ENCODE measurements around the gene ABCC8. TPM values are rescaled to one million over a fixed set of nuclear protein-coding genes. Genes with fewer than 3 reads are reported as not detected.

Gene ABCC8
- total RNA-seq, 1 experiment from 2014 or later = 0.32 TPM

DNA sequence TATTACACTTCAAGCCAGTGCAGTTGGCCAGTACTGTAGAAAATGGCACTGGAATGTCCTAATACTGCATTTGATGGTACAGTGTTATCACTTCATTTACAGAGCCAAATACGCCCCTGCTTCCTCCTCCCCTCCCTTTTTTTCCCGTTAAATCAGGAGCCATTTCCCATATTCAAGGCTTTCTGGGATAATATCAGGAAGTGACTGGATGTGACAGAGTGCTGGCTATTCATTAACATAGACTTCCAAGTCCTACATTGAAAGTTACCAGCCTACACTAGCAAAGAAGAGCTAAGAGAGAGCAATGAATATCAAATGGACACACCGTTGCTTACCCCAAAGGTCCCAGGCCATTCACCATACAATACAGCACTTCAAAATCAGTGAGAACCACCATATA, 32.1 kb upstream of the ABCC8 start:
- DNase-seq (ENCODE audit: low read depth, low spot score) = no peak
- in situ Hi-C loops (cut with HindIII; ENCODE audit: low pct_unique_long_range_greater_than_20kb, low sequenced_read_pairs) = no loop called here

DNA sequence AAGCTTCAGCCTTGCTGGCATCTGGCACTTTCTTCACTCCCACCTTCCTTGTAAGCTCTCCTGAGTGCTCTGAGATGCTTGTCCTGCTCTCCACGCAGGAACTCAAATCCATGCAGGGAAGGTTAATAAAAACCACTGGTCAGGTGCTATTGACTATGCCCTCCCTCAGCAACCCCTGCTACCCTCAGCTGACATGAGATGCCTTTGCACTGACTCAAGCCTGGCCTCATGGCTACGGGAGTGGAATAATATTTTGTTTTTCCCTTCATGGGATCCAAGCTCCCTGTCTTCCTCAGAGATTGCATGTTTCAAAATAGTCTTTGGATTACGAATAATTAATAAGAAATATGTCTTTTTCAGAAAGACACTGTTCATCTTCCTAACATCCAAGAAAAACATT, 31.7 kb upstream of the ABCC8 start:
- in situ Hi-C loops (cut with HindIII; ENCODE audit: low pct_unique_long_range_greater_than_20kb, low sequenced_read_pairs) = no loop called here
- DNase-seq (ENCODE audit: low read depth, low spot score) = peak; percentile 26

- no peak for DNase-seq (ENCODE audit: low read depth, low spot score)
- in situ Hi-C loops (cut with HindIII; ENCODE audit: low pct_unique_long_range_greater_than_20kb, low sequenced_read_pairs) = no loop called here
Observed at GRCh38 chr11:17507773-17508172, 31.1 kb upstream of the ABCC8 start.

- no peak for DNase-seq (ENCODE audit: low read depth, low spot score)
- in situ Hi-C loops (cut with HindIII; ENCODE audit: low pct_unique_long_range_greater_than_20kb, low sequenced_read_pairs) = no loop called here
Observed at GRCh38 chr11:17506942-17507341, 30.3 kb upstream of the ABCC8 start.

GRCh38 chr11:17506314-17506713, 29.7 kb upstream of the ABCC8 start:
- DNase-seq (ENCODE audit: low read depth, low spot score) = no peak
- in situ Hi-C loops (cut with HindIII; ENCODE audit: low pct_unique_long_range_greater_than_20kb, low sequenced_read_pairs) = no loop called here

- no peak for DNase-seq (ENCODE audit: low read depth, low spot score)
- in situ Hi-C loops (cut with HindIII; ENCODE audit: low pct_unique_long_range_greater_than_20kb, low sequenced_read_pairs) = no loop called here
Observed at GRCh38 chr11:17505146-17505545, 28.5 kb upstream of the ABCC8 start.

DNA sequence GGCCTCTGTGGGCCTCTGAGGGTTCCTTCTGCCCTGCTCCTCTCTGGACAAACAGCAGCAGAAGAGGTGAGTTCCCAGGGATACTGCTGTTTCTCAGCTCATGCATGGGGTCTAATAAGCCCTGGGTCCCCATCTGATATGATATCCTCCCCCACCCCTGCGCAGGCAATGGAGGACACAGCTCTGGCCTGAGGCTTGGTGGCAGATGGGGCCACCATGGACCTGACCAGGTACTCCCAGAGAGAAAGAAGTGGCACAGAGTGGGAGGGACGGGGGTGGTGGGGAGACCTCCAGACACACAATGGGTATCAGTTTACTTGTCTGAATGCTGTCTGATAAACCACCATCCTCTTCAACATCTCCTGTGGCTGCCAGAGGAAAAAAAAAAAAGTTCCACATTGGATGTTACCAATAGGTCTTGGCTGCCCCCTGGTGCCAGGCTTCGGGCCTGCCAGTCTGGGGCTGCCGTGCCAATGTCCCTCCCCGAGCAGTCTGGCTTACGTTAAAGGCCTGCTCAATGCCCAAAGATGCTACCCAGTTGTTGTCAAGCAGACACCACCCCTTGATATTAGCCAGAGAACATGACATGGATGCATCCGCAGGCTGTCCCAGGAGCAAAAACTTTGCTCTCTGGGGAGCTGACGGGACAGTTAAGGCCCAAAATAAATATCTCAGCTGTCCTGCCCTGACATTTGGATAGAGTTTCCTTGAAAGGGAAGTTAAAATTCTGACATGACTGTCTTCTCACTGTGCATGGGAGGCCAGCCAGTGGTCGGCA, 27.9 kb upstream of the ABCC8 start:
- peak; percentile 79 for DNase-seq (ENCODE audit: low read depth, low spot score)
- in situ Hi-C loops (cut with HindIII; ENCODE audit: low pct_unique_long_range_greater_than_20kb, low sequenced_read_pairs) = no loop called here

GRCh38 chr11:17502630-17503029, 26.0 kb upstream of the ABCC8 start:
- DNase-seq (ENCODE audit: low read depth, low spot score) = no peak
- in situ Hi-C loops (cut with HindIII; ENCODE audit: low pct_unique_long_range_greater_than_20kb, low sequenced_read_pairs) = no loop called here

GRCh38 chr11:17500673-17501072, 24.0 kb upstream of the ABCC8 start:
- DNase-seq (ENCODE audit: low read depth, low spot score) = no peak
- in situ Hi-C loops (cut with HindIII; ENCODE audit: low pct_unique_long_range_greater_than_20kb, low sequenced_read_pairs) = no loop called here

DNA sequence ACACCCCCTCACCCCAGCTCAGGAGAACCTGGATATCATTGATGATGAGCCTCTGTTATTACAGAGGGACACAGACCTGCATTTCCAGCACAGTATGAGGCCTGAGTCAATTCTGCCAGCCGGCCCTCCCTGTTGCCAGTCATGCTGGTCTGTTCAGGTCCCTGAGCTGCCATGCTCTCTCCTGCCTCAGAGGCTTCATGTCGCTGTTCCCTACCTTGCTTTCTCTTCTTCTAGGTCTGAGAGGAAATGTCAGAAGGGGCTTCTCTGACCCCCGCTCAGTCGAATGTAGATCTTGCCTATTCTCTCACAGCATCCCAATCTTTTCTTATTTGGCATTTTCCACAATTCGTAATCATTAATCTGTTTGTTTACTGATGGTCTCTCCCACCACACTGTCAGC, 21.8 kb upstream of the ABCC8 start:
- DNase-seq (ENCODE audit: low read depth, low spot score) = peak; percentile 35
- in situ Hi-C loops (cut with HindIII; ENCODE audit: low pct_unique_long_range_greater_than_20kb, low sequenced_read_pairs) = no loop called here

DNA sequence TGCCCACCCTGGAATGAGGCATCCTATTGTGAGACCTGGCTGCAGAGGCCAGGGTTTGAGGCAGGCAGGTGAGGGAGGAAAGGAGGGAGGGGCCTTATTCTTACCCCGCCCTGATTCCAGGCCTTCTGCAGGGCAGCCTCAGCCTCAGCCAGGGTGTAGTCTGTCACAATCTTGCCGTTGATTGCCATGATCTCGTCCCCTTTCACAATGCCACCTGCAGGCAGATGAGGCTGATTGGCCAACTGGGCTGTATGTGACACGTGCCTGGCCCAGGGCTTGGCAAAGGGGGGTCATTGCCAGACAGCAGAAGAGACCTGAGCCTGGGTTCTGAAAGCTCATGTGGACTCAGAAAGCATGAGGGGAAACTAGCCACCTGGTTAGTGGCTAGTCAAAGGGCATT, 21.4 kb upstream of the ABCC8 start:
- in situ Hi-C loops (cut with HindIII; ENCODE audit: low pct_unique_long_range_greater_than_20kb, low sequenced_read_pairs) = no loop called here
- no peak for DNase-seq (ENCODE audit: low read depth, low spot score)

- DNase-seq (ENCODE audit: low read depth, low spot score) = no peak
- in situ Hi-C loops (cut with HindIII; ENCODE audit: low pct_unique_long_range_greater_than_20kb, low sequenced_read_pairs) = no loop called here
Observed at GRCh38 chr11:17496406-17496805, 19.8 kb upstream of the ABCC8 start.

DNA sequence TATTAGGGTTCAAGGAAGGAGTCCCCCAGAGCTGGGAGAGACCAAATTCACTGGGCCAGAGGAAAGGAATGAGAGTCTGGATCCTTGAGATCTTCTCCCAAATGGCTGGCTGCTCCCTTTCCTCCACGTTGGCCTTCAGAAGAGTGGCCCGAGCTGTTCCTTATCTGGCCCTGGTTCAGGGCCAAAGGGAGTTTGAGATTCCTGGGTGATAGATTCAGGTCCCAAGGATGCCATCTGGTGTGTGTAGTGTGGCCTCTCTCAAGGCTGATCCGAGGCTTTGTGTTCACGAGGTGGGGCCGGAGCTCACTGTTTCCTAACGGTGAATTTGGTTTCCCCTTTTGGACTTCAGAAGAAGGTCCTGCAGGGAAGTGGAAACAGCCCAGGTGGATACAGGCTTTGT, 17.4 kb upstream of the ABCC8 start:
- no peak for DNase-seq (ENCODE audit: low read depth, low spot score)
- in situ Hi-C loops (cut with HindIII; ENCODE audit: low pct_unique_long_range_greater_than_20kb, low sequenced_read_pairs) = no loop called here

DNA sequence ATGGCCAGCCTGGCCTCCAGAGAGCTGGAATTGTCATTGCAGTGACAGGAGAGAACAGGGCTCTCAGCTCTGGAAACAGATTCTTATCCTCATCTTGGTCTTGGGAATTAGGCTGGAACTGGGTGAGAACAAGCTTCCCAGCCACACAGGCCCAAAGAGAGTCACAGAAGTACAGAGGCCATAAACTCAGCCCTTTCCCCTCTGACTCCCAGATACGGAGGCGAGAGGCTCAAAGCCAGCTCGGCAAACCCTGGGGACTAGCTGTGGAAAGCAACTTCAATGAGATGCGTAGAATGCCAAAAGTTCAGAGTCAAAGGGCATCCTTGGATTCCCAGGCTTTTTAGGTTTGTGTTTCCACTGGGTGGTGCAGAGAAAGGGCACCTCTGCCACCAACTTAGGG, 14.3 kb upstream of the ABCC8 start:
- in situ Hi-C loops (cut with HindIII; ENCODE audit: low pct_unique_long_range_greater_than_20kb, low sequenced_read_pairs) = no loop called here
- DNase-seq (ENCODE audit: low read depth, low spot score) = no peak

- in situ Hi-C loops (cut with HindIII; ENCODE audit: low pct_unique_long_range_greater_than_20kb, low sequenced_read_pairs) = no loop called here
- DNase-seq (ENCODE audit: low read depth, low spot score) = no peak
Observed at GRCh38 chr11:17490232-17490631, 13.6 kb upstream of the ABCC8 start.

GRCh38 chr11:17489751-17490150, 13.1 kb upstream of the ABCC8 start:
- in situ Hi-C loops (cut with HindIII; ENCODE audit: low pct_unique_long_range_greater_than_20kb, low sequenced_read_pairs) = no loop called here
- DNase-seq (ENCODE audit: low read depth, low spot score) = no peak

DNA sequence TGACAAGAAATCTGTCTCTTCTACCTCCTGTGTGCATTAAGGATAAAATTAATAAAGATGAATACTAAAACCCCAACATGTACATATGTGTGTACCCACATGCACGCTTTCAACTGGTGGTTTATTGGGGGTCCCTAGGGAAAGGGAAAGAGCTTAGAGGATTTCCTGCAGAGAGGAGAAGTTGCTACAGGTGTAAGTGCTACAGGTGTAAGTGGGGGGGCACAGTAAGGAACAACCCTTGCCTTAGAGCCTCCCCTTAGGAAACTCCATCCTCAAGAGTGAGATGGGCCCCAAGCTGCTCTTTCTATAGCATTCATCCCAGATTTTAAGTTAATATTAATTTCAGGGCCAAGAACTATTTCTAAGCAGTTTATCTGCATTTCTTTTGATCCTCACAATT, 11.9 kb upstream of the ABCC8 start:
- DNase-seq (ENCODE audit: low read depth, low spot score) = no peak
- in situ Hi-C loops (cut with HindIII; ENCODE audit: low pct_unique_long_range_greater_than_20kb, low sequenced_read_pairs) = no loop called here

DNA sequence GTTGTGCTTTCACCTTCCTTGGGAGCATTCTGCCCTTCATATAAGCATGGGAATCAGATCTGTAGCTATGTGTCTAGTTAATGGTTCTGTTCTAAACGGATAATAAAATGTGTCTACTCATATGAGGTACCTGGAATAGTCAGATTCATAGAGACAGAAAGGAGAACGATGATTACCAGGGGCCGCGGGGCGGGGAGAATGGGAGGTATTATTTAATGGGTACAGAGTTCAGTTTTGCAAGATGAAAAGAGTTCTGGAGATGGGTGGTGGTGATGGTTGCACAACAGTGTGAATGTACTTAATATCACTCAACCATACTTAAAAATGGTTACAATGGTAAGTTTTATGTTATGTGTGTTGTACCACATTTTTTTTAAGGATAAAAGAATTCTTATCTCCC, 10.0 kb upstream of the ABCC8 start:
- in situ Hi-C loops (cut with HindIII; ENCODE audit: low pct_unique_long_range_greater_than_20kb, low sequenced_read_pairs) = no loop called here

GRCh38 chr11:17483505-17483904, 6.9 kb upstream of the ABCC8 start:
- no peak for DNase-seq (ENCODE audit: low read depth, low spot score)
- in situ Hi-C loops (cut with HindIII; ENCODE audit: low pct_unique_long_range_greater_than_20kb, low sequenced_read_pairs) = no loop called here

More for the DNA sequence above, 10.0 kb upstream of the ABCC8 start:
- DNase-seq (ENCODE audit: low read depth, low spot score) = no peak

DNA sequence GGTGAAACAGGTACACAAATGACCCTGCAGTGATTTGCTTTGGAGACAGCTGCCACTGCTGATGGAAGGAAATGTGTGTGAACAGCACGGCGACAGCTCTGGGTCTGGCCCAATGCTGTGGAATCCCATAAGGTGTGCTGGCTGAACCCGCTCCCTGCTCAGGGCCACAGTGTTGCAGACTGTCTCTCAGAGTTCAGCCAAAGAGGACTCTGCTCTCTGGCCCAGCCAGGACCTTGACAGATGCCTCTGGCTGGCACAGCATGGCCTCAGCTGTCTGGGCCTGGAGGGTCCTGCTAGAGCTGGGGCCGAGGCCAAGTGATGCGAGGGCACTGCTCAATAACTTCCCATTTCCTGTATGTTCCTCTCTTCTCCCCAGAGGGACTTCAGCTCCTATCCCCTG, 5.3 kb upstream of the ABCC8 start:
- in situ Hi-C loops (cut with HindIII; ENCODE audit: low pct_unique_long_range_greater_than_20kb, low sequenced_read_pairs) = no loop called here
- no peak for DNase-seq (ENCODE audit: low read depth, low spot score)
